A673 (cell line): ENCODE data around the gene TACC2.

Experiments used
- CTCF ChIP-seq: fragments of 300-800, 200-600 bp; sonication (generic); conservative IDR thresholded peaks from 2 replicates; pipeline ENCODE4 v1.5.1; 2017; ENCODE audit warnings: low read depth, mild to moderate bottlenecking, antibody characterized with exemption, low read length, moderate library complexity, mixed read lengths
- EZH2 ChIP-seq: fragments of 200-600 bp; sonication (generic); IDR thresholded peaks from 2 replicates; pipeline ENCODE4 v1.6.1; 2017; ENCODE audit warnings: borderline replicate concordance, low read depth, mild to moderate bottlenecking, mixed read lengths, antibody characterized with exemption, low read length; ENCODE audit not compliant: poor library complexity, severe bottlenecking

DNA sequence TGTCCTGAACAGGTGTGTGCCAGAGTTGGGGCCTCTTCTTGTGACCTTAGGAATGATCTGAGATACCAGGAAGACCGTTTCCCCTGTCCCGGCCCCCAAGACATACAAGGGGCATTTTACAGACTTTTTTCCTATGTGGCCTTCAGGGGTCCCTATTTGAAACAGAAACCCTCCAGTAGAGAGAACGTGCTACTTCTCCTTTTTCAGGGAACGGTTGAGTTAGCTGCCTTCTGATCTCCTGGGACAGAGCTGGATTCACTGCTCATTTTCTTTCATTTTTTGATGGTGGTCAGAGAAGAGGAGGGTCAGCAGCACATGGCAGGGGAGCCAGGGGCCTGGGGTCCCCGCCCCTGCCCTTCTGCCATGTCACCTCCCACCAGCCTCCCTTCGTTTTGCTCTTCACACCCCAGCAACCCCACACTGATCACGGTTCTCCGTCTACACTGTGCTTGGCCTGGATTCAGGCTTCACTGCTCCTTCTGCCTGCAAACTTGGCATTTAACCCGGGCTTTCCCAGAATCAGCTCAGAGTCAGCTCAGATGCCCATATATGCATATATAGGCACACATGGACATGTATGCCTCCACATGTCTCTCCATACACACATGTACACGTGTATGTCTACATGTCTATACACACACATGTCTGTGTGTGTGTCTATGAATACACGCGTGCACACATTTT lies 144.1 kb downstream of the TACC2 start:
- TF ChIP-seq CTCF (no peak), EZH2 (no peak)
